ENCODE data around the gene PTK7.

Gene PTK7

GRCh38 chr6:43178951-43179830 is 103.1 kb downstream of the PTK7 start:
- TF ChIP-seq GATA3 (IDR thresholded peaks at IDR 0.05; ENCODE audit: low read depth, low read length) = no peak
- no peak for TF ChIP-seq GATA2 (IDR thresholded peaks at IDR 0.05; ENCODE audit: low read depth, low read length)

GRCh38 chr6:43180058-43180457 is 103.9 kb downstream of the PTK7 start:
- TF ChIP-seq GATA2 (IDR thresholded peaks at IDR 0.05; ENCODE audit: low read depth, low read length) (no peak), GATA3 (IDR thresholded peaks at IDR 0.05; ENCODE audit: low read depth, low read length) (no peak)

- TF ChIP-seq GATA2 (IDR thresholded peaks at IDR 0.05; ENCODE audit: low read depth, low read length) (no peak), GATA3 (IDR thresholded peaks at IDR 0.05; ENCODE audit: low read depth, low read length) (no peak)
Measured at GRCh38 chr6:43180985-43181384, 104.9 kb downstream of the PTK7 start.

- no peak for TF ChIP-seq GATA2 (IDR thresholded peaks at IDR 0.05; ENCODE audit: low read depth, low read length)
- no peak for TF ChIP-seq GATA3 (IDR thresholded peaks at IDR 0.05; ENCODE audit: low read depth, low read length)
Measured at GRCh38 chr6:43181621-43181941, 105.5 kb downstream of the PTK7 start.

- TF ChIP-seq GATA3 (IDR thresholded peaks at IDR 0.05; ENCODE audit: low read depth, low read length) (no peak), GATA2 (IDR thresholded peaks at IDR 0.05; ENCODE audit: low read depth, low read length) (no peak)
Measured at GRCh38 chr6:43181942-43182860, 106.1 kb downstream of the PTK7 start, which contains the start of gene CUL9. Gene CUL9, plus strand, starts transcription at chr6:43182196. Its CDS starts 2,115 bp downstream, at chr6:43184311.

GRCh38 chr6:43183441-43183840 is 107.3 kb downstream of the PTK7 start:
- TF ChIP-seq GATA3 (IDR thresholded peaks at IDR 0.05; ENCODE audit: low read depth, low read length) (no peak), GATA2 (IDR thresholded peaks at IDR 0.05; ENCODE audit: low read depth, low read length) (no peak)

- TF ChIP-seq GATA3 (IDR thresholded peaks at IDR 0.05; ENCODE audit: low read depth, low read length) (no peak), GATA2 (IDR thresholded peaks at IDR 0.05; ENCODE audit: low read depth, low read length) (no peak)
Measured at GRCh38 chr6:43184268-43184985, 108.3 kb downstream of the PTK7 start.

GRCh38 chr6:43185391-43185985 is 109.4 kb downstream of the PTK7 start:
- TF ChIP-seq GATA3 (IDR thresholded peaks at IDR 0.05; ENCODE audit: low read depth, low read length) (no peak), GATA2 (IDR thresholded peaks at IDR 0.05; ENCODE audit: low read depth, low read length) (no peak)

- TF ChIP-seq GATA2 (IDR thresholded peaks at IDR 0.05; ENCODE audit: low read depth, low read length) (no peak), GATA3 (IDR thresholded peaks at IDR 0.05; ENCODE audit: low read depth, low read length) (no peak)
Measured at GRCh38 chr6:43186019-43186418, 109.9 kb downstream of the PTK7 start.

- TF ChIP-seq GATA2 (IDR thresholded peaks at IDR 0.05; ENCODE audit: low read depth, low read length) = no peak
- no peak for TF ChIP-seq GATA3 (IDR thresholded peaks at IDR 0.05; ENCODE audit: low read depth, low read length)
Measured at GRCh38 chr6:43186706-43187105, 110.6 kb downstream of the PTK7 start.

GRCh38 chr6:43187821-43188220 is 111.7 kb downstream of the PTK7 start:
- TF ChIP-seq GATA3 (IDR thresholded peaks at IDR 0.05; ENCODE audit: low read depth, low read length) (no peak), GATA2 (IDR thresholded peaks at IDR 0.05; ENCODE audit: low read depth, low read length) (no peak)

GRCh38 chr6:43188426-43188825 is 112.3 kb downstream of the PTK7 start:
- TF ChIP-seq GATA3 (IDR thresholded peaks at IDR 0.05; ENCODE audit: low read depth, low read length) (no peak), GATA2 (IDR thresholded peaks at IDR 0.05; ENCODE audit: low read depth, low read length) (no peak)

GRCh38 chr6:43189776-43190304 is 113.7 kb downstream of the PTK7 start:
- no peak for TF ChIP-seq GATA2 (IDR thresholded peaks at IDR 0.05; ENCODE audit: low read depth, low read length)
- TF ChIP-seq GATA3 (IDR thresholded peaks at IDR 0.05; ENCODE audit: low read depth, low read length) = no peak
